NCI-H69 (cell line): ENCODE measurements around the gene NEK9.
A peak's percentile ranks its signal among the peaks of the same experiment; 100 is the strongest.

Source experiments
- DNase-seq: peaks from one replicate; lab custom pipeline; 2025; lab: John Stamatoyannopoulos, UW

The NEK9 gene

GRCh38 chr14:75067212-75067611 lies 59.6 kb downstream of the NEK9 start:
- no peak for DNase-seq

GRCh38 chr14:75066691-75067090 lies 60.2 kb downstream of the NEK9 start:
- DNase-seq, result no peak

DNA sequence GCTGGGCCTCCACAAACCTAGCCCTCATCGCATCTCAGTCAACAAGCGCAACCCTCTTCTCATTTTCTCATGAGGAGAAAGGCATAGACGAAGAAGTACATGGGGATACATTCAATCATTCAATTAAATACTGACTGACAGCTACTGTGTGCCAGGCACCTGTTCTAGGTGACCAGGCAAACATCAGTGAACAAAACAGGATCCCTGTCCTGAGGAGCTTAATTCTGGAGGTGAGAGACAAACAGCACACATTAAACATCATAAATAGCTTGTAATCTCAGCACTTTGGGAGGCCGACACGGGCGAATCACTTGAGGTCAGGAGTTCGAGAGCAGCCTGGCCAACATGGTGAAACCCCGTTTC lies 62.7 kb downstream of the NEK9 start:
- DNase-seq, result no peak

GRCh38 chr14:75063491-75064204 lies 63.2 kb downstream of the NEK9 start, which contains the start of gene ACYP1:
Gene ACYP1 (minus strand): TSS chr14:75064024. CDS start chr14:75063553, 471 bp downstream.
- DNase-seq, result peak; percentile 97

DNA sequence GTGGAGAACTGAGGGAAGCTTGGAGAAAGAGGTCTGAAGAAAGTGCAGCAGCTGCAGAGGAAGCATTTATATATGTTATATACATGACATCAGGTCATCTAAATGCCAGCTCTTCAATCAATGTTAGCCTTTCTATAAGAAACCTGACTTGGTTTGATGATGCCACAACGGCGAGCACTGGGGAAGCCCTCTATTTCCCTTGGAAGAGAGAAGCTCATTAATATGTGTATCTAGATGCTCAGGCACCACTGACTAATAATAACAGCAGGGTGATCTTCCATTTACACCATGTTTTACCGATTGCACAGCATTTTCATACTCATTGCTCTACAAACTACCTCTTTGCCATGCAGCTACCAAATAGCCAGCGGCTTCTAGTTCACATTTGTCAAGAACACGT lies 63.8 kb downstream of the NEK9 start:
- peak; percentile 40 for DNase-seq

DNA sequence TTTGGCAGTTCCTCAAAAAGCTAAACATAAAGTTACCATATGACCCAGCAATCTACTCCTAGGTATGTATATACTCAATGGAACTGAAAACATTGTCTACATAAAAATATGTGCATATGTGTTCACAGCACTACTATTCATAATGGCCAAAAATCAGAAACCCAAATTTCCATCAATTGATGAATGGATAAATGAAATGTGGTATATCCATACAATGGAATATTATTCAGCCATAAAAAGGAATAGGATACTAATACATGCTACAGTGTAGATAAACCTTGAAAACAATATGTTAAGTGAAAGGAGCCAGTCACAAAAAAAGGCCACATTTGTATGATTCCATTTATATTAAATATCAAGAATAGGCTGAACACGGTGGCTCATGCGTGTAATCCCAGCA lies 66.4 kb downstream of the NEK9 start:
- DNase-seq, result no peak

DNA sequence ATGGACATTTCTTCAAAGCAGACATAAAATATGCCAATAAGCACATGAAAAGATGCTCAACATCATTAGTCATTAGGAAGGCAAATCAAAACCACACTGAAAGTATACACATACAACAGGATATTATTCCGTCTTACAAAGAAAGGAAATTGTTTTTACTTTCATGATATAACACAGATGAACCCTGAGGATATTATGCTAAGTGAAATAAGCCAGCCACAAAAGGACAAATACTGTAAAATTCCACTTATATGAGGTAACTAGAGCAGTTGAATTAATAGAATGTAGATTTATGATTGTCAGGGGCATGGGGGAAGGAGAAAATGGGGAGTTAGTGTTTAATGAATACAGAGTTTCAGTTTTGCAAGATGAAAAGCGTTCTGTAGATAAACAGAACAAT lies 67.2 kb downstream of the NEK9 start:
- DNase-seq, result no peak

- DNase-seq, result no peak
Measured at GRCh38 chr14:75054421-75054820, 72.4 kb downstream of the NEK9 start.

GRCh38 chr14:75053396-75054291 lies 73.2 kb downstream of the NEK9 start:
- DNase-seq, result no peak

DNA sequence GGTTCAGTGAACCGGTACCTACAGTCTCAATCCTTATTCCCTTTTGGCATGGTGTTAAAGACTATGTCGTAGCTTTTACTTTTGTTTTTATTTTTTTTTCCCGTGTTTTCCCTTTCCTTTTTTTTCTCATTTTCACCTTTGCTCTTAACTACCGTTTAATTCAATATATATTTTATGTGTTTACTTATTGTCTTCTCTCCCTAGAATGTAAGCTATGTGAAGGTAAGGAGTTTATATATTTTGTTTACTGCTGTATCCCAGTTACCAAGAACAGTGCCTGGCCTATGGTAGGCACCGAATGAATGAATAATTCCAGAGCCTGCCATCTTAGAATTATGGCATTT lies 75.3 kb downstream of the NEK9 start:
- DNase-seq, result peak; percentile 37

GRCh38 chr14:75050852-75051555 lies 75.8 kb downstream of the NEK9 start, which contains the start of gene MLH3:
Gene MLH3 (minus strand): TSS chr14:75051467. CDS start chr14:75049655, 1,812 bp downstream.
- DNase-seq, result peak; percentile 96

DNA sequence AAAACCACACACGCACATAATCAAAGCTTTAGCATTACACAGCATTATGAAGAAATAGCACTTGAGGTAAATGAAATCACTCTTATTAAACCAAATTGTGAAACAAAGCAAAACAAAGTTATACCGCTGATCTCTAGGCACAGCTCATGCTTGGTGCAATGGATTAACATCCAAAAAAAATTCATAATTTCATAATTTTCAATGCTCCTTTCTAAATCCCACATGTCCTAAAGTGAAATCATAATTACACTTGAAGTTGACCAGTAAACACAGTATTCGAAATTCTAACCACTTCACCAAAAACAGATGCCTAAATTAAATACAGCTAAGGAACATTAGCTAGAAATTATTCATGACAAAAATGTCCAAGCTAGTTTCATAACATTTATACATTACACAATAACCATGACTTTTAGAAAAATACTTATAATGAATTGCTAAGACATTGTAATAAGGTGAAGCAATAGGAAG lies 77.1 kb downstream of the NEK9 start:
- DNase-seq, result no peak

GRCh38 chr14:75049136-75049535 lies 77.7 kb downstream of the NEK9 start:
- no peak for DNase-seq

- no peak for DNase-seq
Measured at GRCh38 chr14:75048101-75048500, 78.7 kb downstream of the NEK9 start.

DNA sequence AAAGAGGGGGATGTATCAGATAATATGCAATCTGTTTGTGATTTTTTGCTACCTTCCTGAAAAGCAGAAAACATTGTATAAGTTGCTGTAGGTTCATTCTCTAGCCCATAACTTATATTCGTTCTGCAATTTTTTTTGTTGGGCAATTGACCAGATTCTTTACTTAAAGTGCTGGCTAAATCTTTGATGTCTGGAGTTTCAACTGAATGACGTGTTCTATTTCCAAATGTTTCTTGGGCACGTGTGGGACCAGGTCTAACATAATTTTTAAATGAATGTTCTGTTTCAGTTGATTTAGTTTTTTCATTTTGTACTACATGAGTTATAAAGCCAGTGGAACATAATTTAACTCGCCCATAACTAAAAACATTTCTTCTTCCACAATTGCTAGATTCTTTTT lies 79.3 kb downstream of the NEK9 start:
- no peak for DNase-seq

DNA sequence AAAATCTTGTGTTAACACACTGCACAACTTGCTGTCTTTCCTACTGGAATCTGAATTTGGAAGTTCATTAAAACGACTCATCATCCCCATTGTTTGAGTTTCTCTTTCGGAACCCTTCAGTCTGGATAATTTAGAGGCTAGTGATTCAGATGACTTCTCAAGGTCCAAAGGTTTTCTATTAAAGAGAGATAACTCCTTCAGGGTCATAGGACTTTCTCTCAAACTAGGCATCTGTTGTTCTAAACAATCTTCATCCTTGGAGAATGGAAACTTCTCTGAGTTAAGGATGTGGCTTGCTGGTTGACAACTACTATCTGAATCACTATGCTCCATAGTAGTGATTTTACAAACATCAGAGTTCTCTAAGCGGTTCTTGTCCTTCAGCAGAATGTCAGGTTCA lies 79.9 kb downstream of the NEK9 start:
- DNase-seq, result no peak

DNA sequence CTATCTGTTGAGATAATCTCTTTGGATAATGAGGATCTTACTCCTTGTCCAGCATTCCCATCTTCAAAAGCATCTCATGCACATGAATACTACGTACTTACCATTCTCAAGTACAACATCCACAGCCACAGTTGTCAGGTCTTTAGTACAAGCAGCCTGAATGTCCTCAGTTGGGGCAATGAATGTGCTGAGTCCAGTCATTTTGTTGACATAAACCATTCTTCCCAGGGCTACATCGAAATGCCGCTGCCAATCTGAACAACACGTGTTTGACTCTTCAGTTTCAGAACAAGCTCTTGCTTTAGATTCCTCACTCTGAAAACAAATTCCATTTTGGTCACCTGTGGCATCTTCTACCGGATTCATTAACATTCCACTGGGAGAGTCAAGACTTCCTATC lies 80.6 kb downstream of the NEK9 start:
- no peak for DNase-seq

- no peak for DNase-seq
Measured at GRCh38 chr14:75044752-75045151, 82.1 kb downstream of the NEK9 start.

- DNase-seq, result no peak
Measured at GRCh38 chr14:75044322-75044721, 82.5 kb downstream of the NEK9 start.

DNA sequence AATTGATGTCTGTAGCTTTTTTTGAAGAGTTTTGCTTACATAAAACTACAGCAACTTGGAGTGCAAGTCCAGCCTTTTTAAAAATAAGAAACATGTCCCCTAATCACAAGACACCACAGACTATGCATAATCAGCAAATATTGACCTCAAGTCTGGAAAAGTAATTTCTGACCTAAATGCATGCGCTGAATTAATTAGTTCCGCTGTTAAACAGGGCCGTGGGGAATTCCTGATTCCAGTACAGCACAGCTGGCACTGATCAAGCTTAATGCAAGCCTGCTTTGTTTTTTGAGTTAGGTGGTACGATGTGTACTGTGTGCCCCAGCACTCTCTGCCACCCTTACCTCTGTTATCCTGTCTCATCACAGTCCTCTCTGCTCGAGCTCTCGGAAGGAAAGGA lies 84.8 kb downstream of the NEK9 start:
- peak; percentile 49 for DNase-seq

- DNase-seq, result no peak
Measured at GRCh38 chr14:75041613-75042012, 85.2 kb downstream of the NEK9 start.

GRCh38 chr14:75040959-75041358 lies 85.9 kb downstream of the NEK9 start:
- no peak for DNase-seq

DNA sequence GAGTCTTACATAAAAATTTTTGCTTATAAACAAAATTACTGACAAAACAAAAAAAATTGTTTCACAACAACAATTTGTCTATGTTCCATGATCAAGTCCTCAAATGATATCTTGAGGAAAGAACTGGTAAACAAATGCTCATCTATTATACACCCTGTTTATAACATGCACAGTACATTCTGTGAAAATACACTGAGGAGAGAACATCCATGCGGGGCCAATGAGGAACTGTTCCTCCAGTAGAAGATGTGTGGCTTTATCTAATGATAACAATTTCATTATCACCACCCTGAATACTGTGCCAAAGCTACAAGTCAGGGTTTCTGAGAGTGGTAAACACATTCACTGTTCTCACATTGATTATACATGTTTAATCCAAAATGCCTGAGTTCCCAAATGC lies 86.3 kb downstream of the NEK9 start:
- DNase-seq, result no peak
